HG02763 (cell line): Measurements from ENCODE around the gene NMT1.

Experiments used
- ATAC-seq: cut with Tn5 transposase; IDR thresholded peaks from one replicate; pipeline ENCODE4 v1.9.1; 2021; ENCODE audit warnings: mild to moderate bottlenecking, moderate library complexity; ENCODE audit not compliant: unreplicated experiment

Gene NMT1

DNA sequence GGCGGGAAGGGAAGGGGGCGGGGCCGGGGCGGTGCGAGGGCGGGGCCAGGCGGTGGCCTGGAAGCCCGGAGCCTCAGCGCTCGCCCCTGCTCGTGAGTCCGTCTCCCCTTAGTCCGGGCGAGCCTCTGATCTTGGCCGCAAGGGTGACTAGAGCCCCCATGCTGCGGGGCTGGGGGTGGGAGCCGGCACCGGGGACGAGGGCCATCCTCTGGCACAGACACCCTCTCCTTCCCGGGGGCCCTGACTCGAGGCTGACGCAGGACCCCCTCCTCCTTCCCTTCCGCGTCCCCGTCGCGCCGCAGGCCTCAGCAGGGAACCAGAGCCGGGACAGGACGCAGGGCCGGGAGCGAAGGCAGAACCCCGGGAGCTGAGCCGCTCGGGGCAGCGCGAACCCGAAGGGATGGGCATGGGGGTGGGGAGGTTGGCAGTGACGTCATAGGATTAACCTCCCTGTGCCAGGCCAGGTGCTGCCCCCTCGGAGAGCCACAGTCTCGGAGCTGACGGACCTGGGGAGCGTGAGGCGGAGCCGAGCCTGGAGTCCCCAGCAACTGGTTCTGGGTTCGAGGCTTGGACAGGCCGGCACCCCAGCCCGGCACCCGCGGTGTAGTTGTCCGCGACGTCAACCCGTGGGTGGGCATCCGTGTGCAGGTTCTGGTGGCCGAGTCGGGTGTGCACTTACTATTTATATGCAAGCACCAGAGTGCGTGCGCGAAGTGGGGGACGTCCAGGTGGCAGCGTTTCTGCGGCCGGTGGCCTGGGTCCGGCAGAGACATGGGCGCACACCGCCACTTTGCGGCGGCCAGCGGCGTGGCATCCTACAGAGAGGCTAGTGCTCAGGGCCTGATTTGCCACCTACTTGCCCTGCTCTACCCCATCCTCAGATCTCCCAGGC lies 71.7 kb downstream of the NMT1 start:
- ATAC-seq = no peak

DNA sequence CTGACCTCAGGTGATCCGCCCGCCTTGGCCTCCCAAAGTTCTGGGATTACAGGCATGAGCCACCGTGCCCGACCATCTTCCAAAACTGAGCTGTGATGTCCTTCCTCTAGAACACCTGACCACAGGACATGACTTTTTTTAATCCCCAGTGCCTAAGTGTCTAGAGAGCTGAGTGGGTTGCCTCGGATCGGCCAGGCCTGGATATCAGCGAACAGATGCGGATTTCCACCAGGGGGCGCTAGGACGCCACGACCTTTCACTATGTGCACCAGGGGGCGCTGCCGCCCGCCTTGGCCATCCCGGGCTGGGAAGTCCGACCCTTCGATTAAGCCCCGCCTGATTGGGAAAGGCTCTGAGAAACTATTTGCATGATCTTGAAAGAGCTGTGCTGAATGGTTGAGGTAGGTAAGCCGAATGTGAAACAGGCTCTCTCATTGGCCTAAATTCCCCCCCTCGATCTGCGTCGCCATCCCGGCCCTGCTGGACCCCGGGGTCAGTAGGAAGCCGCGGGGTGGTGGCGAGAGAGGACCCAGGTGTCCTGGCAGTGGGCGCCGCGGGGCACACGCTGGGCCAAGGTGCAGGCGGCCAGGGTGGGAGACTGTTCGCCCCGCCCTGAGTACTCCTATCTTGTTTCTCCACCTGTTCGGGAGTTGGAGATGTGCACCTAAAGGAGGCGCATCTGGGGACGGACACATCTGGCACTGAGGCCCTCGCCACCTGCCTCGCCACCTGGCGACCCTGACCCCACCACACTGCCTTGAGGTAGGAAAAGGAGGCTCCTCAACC lies 74.3 kb downstream of the NMT1 start, which contains the start of gene ACBD4:
ACBD4 (plus strand) TSS at position 496 of the 786 bp plus-strand sequence. CDS start 458 bp downstream, outside the sequence.
- peak; percentile 80 for ATAC-seq

DNA sequence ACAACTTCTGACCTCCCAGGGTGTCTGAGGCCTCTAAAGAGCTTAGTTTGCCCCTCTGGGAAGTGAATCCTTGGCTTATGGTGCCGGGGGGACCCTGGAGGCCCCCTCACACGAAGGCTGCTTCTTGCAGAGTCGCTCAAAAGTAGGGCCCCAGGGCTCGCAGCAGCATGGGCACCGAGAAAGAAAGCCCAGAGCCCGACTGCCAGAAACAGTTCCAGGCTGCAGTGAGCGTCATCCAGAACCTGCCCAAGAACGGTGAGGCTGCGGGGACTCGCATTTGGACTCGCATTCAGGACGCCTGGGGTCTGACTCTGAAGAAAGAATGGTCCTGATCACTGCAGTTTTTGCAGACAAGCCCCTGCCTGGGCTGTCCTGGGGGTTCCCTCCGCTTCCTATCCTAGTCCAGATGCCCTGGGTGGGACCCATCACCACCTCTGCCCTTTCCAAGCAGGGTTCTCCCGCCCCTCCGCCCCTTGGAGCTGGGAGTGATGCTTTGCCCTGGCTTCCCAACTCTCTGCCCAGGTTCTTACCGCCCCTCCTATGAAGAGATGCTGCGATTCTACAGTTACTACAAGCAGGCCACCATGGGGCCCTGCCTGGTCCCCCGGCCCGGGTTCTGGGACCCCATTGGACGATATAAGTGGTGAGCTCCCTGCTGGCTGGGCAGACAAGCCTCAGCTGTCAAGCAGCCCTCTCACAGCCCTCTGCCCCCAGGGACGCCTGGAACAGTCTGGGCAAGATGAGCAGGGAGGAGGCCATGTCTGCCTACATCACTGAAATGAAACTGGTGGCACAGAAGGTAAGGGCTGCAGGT lies 75.1 kb downstream of the NMT1 start:
- ATAC-seq = no peak

GRCh38 chr17:45136846-45137560 lies 75.9 kb downstream of the NMT1 start:
- no peak for ATAC-seq

DNA sequence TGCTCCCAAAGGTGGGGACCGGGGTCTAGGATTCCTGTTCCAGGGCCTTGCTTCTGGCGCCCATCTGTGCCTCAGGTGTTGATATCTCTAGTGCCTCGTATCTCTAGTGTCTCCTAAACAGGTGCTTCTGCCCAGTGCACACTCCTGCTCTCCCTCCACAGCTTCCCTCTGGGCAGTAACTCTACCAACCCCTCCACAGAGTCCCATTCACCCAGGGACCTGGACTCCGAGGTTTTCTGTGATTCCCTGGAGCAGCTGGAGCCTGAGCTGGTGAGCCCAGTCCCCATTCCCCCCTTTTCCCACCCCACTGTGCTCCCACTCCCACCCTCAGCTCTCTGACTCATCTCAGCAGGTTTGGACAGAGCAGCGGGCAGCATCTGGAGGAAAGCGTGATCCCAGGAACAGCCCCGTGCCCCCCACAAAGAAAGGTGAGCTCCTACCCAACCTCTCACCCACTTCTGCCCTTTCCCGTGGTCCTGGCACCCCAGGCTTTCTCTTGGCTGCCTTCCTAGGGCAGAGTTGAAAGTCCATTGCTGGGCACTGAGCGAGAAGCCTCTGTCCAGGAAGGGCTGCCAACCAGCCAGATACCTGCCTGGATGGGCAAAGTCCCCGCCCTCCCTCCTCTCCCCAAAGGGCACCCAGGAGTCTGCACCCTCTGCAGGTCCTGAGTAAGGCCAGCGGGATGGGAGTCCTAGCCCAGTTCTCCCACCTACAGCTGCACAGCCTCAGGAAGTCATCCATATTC lies 76.6 kb downstream of the NMT1 start:
- ATAC-seq = no peak

- no peak for ATAC-seq
Measured at GRCh38 chr17:45138911-45139532, 77.9 kb downstream of the NMT1 start.

- ATAC-seq = no peak
Measured at GRCh38 chr17:45139533-45139920, 78.4 kb downstream of the NMT1 start.

DNA sequence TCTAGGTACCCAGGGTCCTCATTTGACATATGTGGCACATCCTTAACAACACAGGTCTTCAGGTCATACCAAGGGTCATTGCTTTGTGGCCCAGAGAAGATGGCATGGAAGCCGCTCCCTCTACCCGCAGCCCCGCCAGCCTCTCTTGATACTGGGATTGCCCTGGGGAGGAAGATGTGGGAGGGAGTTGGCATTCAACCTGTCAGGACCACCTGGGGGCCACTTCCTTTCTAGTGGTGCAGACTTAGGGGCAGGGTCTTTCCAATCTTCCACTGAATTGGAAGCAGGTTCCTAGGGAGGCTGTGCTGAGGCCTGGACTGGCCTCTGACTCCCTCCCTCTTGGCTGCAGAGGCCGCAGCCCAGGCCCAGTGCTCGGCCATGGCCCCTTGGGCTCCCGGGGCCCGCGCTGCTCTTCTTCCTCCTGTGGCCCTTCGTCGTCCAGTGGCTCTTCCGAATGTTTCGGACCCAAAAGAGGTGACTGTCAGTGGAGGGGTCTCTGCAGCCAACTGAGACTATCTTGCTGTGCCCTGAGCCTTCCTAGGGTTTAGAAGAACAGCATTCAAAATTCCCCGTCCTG lies 82.1 kb downstream of the NMT1 start:
- no peak for ATAC-seq

DNA sequence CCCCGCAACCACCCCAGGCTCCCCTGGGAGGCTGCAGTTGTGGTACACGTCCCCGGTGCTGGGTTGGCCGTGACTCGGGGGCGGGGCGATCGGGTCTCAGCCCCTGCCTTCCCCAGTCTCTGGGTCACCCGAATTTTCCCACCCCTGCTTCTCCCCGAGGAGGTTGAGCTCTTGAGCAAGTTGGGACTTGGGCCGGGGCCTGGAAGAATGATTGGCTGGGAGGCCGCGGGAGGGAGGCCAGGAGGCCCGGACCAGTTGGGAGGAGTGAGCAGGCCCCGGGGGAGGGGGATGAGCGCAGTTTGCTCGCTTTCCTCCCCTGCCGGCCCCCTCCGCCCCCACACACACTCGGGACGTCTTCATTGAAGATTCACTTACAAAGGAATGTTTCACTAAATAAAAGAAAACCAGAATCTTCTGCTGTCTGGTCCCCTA lies 82.7 kb downstream of the NMT1 start:
- ATAC-seq = no peak

DNA sequence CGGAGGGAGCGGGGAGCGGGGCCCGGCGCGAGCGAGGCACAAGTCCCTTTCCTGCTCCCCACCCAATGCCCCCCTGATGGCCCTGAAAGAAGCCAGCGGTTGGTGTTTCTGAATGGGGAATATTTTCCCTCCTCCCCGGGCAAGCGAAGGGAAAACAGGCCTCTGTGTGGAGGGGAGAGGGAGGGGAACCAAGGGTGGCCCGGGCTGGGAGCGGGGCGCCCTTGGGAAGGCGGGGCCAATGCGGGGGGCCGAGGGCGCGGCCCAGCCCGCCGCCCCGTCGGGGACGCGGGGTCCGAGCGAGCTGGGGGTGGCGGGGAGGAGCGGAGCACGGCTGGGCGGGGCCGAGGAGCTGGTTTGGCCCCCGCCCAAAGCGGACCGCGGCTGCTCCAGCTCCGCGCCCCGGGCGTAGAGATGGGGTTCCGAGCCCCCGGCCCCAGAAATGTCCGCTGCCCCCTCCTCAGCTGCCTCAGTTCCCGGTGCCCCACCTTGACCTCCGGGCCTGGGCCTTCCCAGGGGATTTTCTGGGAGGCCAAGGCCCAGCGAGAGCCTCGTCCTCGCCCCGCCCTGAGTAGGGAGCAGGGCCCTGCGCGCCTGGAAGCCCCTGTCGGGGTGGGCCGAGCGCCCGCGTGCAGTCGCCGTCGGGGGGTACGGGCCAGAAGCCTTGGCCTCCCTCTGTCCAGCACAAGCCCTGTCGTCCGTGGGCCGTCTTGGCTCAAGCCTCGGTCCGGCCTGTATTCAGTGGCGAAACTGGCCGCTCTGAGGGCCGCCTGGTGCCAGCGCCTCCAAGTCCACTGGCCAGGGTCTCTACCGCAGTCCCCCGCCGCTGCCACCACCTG lies 83.3 kb downstream of the NMT1 start:
- no peak for ATAC-seq

DNA sequence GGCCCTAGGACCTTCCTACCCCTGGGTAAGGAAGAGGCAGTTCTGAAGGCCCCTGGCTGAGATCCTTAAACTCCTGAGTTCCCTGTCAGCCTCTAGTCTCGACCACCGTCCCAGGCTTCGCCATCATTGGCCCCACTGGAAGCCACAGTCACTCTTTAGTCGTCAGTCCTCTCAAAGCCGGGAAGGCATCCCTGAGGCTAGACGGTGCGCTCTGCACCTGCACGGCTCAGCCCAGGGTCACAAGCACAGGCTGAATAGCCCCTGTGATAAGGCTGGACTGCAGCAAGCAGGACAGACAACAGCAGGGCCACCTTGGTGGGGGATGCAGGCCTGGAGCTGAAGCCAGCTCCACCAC lies 83.9 kb downstream of the NMT1 start:
- no peak for ATAC-seq

GRCh38 chr17:45146166-45146565 lies 85.0 kb downstream of the NMT1 start:
- ATAC-seq = no peak

DNA sequence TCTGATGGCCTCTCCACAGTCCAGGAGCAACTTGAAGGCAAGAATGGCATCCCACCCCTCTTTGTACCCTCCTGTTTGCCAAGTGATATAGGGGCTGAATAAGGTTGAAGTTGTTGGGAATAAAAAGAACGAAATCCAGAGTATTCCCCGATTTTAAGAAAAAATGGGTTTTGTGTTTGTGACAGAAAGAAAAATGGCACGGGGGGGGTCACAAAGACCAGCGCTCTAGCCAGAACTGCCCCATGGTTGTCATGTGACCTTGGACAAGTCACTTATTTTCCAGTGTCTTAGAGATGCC lies 85.4 kb downstream of the NMT1 start:
- no peak for ATAC-seq

- ATAC-seq = no peak
Measured at GRCh38 chr17:45146890-45147580, 85.9 kb downstream of the NMT1 start.

DNA sequence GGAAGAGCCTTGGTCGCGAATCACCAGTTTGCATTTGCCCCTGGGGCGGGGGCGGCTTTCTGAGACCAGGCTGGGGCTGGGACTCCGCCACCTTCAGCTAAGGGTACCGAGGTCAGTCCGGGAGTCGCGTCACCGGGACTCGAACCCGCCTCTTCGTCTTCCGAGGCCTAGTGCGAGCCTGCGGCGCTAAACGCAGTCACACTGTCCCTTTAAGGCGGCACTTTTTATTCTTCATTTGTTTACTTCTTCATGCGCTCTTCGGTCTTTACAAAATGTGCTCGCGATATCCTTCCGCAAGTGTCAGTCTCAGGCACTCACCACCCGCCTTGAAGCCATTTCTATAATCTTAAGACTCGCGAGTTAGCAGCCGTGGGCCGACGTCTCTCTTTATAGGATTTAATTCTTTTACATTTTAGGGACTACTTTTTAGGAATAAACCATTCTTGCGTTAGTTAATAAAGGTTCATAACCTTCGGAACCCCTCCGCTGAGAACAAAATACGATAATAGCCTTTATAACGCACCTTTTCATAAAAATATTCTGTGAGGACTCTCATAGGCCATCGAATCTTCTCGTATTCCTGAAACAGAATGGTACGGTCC lies 86.6 kb downstream of the NMT1 start:
- ATAC-seq = no peak

DNA sequence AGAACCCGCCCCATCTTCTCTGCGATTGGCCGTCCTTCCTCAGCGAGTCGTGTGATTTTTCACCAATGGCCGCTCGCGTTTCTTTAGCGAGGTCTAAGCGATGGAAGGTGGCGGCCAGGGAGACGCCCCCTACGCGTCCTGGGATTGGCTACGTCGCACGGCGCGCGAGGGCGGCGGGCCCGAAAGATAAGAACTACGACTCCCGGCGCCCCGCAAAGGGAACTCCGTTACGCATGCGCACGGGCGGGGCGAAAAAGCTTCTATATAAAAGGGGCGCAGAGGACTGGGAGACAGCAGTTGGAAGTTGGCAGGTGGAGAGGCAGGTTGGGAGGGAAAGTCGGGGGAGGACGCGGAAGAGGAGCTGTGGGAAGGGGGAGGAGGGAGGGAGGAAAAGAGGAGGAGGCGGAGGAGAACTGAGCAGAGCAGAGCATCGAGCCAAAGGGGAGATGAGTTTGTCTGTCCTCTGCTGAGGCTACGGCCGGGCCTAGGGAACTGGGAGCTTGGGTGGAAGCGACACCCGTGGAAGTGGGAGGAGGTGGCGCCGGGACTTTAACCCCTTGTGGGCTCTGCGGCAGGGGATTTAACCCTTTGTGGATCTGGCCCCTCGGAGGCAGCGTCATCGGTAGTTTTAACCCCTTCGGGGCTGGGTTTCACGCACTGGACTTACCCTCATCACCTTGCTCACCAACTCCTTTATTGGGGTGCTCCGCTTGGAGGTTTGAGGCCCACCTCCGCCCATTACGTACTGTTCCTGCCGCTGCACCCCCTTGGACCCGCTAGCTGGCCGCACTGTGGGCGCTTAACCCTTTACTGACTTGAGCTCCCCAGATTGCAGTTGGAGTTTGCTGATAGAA lies 87.3 kb downstream of the NMT1 start, which contains the start of gene HEXIM1:
HEXIM1 (plus strand) TSS at position 293 of the 854 bp plus-strand sequence. CDS start 716 bp downstream, outside the sequence.
- ATAC-seq = peak; percentile 73
